AG09309 (cell line): ENCODE measurements around the gene TMEM107.

ENCODE experiments used
- DNase-seq: peaks from one replicate; pipeline ENCODE4 v3.0.0-alpha.2; 2010; ENCODE audit warnings: low read depth
- H3K4me3 ChIP-seq: 2 replicates; pipeline ENCODE4 v1.5.1; 2011; ENCODE audit warnings: mild to moderate bottlenecking, low read depth, low read length, moderate library complexity; ENCODE audit not compliant: control insufficient read depth
- CTCF ChIP-seq: IDR thresholded peaks from 2 replicates; pipeline ENCODE4 v1.5.1; 2011; ENCODE audit warnings: mild to moderate bottlenecking, low read depth, low read length, inconsistent platforms; ENCODE audit not compliant: insufficient read depth, control insufficient read depth; ENCODE audit errors: missing control alignments

Gene TMEM107

GRCh38 chr17:8155996-8156245 is 20.3 kb downstream of the TMEM107 start:
- DNase-seq, result no peak
- no peak for TF ChIP-seq CTCF
- H3K4me3 ChIP-seq, result peak overlapping the region; percentile 71

GRCh38 chr17:8155231-8155995 is 20.8 kb downstream of the TMEM107 start:
- no peak for DNase-seq
- no peak for TF ChIP-seq CTCF
- peak overlapping the region; percentile 71 for H3K4me3 ChIP-seq

GRCh38 chr17:8154608-8155155 is 21.5 kb downstream of the TMEM107 start:
- H3K4me3 ChIP-seq, result peak overlapping the region; percentile 16
- TF ChIP-seq CTCF, result no peak
- DNase-seq, result no peak

GRCh38 chr17:8153957-8154607 is 22.1 kb downstream of the TMEM107 start:
- no peak for TF ChIP-seq CTCF
- DNase-seq, result peak; percentile 96
- H3K4me3 ChIP-seq, result peak overlapping the region; percentile 27

GRCh38 chr17:8153525-8153956 is 22.6 kb downstream of the TMEM107 start:
- peak overlapping the region; percentile 27; the same call in 1 of the 2 replicates for H3K4me3 ChIP-seq
- DNase-seq, result peak; percentile 95
- TF ChIP-seq CTCF, result no peak

GRCh38 chr17:8153031-8153451 is 23.1 kb downstream of the TMEM107 start:
- DNase-seq, result no peak
- TF ChIP-seq CTCF, result no peak
- no peak overlapping the region for H3K4me3 ChIP-seq
